Psoas muscle (tissue), 8 donors: Measurements from ENCODE around the gene SOX13. TPM values are rescaled to one million over a fixed set of nuclear protein-coding genes. Genes with fewer than 3 reads are reported as not detected.
A peak's percentile ranks its signal among the peaks of the same experiment; 100 is the strongest.

ENCODE experiments used
- ATAC-seq, 4 donors: fragments of 200-7000 bp; cut with Tn5 transposase; one replicate each; pipeline ENCODE4 v1.9.1; 2020; ENCODE audit warnings: moderate library complexity in 3 of 4, mild to moderate bottlenecking in 2 of 4
- DNase-seq, 2 donors: peaks; one replicate each; pipeline ENCODE4 v3.0.0-alpha.2; 2020
- H3K27ac ChIP-seq: fragments of 200-600 bp; one replicate; pipeline ENCODE4 v1.8.0; 2022
- H3K27me3 ChIP-seq, 3 donors: fragments of 200-600 bp in 1 of 3; one replicate each; pipeline versions ENCODE4 v1.6.1 to v1.8.0; 2013 to 2022; ENCODE audit warnings: low read length in 2 of 3, mild to moderate bottlenecking in 2 of 3, moderate library complexity in 1 of 3; ENCODE audit not compliant: insufficient read depth in 3 of 3
- H3K36me3 ChIP-seq, 2 donors: fragments of 200-600 bp in 1 of 2; one replicate each; pipeline versions ENCODE4 v1.6.1 to v1.8.0; 2013 to 2022; ENCODE audit warnings: low read depth in 1 of 2, mild to moderate bottlenecking in 1 of 2, moderate library complexity in 1 of 2; ENCODE audit not compliant: insufficient read depth in 1 of 2
- H3K4me1 ChIP-seq: fragments of 200-600 bp; one replicate; pipeline ENCODE4 v1.8.0; 2022
- H3K4me3 ChIP-seq: fragments of 200-600 bp; one replicate; pipeline ENCODE4 v1.8.0; 2022; ENCODE audit warnings: mild to moderate bottlenecking
- H3K9me3 ChIP-seq: fragments of 200-600 bp; one replicate; pipeline ENCODE4 v1.8.0; 2022
- CTCF ChIP-seq: fragments of 200-600 bp; IDR thresholded peaks from one replicate; pipeline ENCODE4 v1.8.0; 2022; ENCODE audit warnings: antibody characterized with exemption
- WGBS, 3 donors: extraction: QIAGEN DNeasy Blood & Tissue Kit; methylation state at CpG; one replicate each; pipeline versions ENCODE4 v1.1.6 to v1.1.7; 2013; 5-methylcytosine and 5-hydroxymethylcytosine counted together
- intact Hi-C, 2 donors: fragments of 100-400 bp; cut with DNase I; formaldehyde crosslinking; loops; one replicate each; pipeline versions ENCODE4 v1.11.0 to v1.14.2; 2022
- polyA plus RNA-seq, 3 donors: library from polyadenylated mRNA; stranded (reverse); fragments of 200-250 nt; gene quantifications; one replicate each; pipeline ENCODE4 v1.2.3, GENCODE V29; 2013
- total RNA-seq, 4 donors: library from RNA; stranded (reverse); fragmentation: NEBNext Ultra II Directional in 2 of 4; extraction: Animal tissue kit (Norgen Biotek cat#: 25700) in 2 of 4; gene quantifications; one replicate each; pipeline versions ENCODE4 v1.2.1 to v1.2.4, GENCODE V29; 2021 to 2023
- donor health status: healthy with polysubstance abuse.
- donor health status: DM: no; HTN: no; CAD: no; lungs with moderate emphysema.
- donor health status: Bipolar disorder and iron deficiency.
- donor health status: healthy.
- donor health status: DM: yes; HTN: yes; CAD: no.
- donor health status: DM: no; HTN: no; CAD: no.
- donor health status: DM: no; HTN: no; CAD: no.
- donor health status: DM: yes; HTN: yes; CAD: no.

Gene SOX13
- total and polyA plus RNA-seq, 7 donors = 5.2 to 19.6 (median 9.4) TPM

GRCh38 chr1:204081791-204082513 lies 9.0 kb downstream of the SOX13 start:
- DNase-seq = no peak
- 74 to 83% (median 76%) methylated on average over 8 of the region's 8 CpGs for WGBS, 3 donors
- intact Hi-C loops = loop anchor here in 1 of 2 donors (5.0 kb wide), 1 partner anchor 220 kb away; the partner anchor contains the start of gene SNRPE
- Histone ChIP-seq H3K4me1 (peaks cover 89% of the 10 kb centered on the region), H3K9me3 (no peaks in the 10 kb centered on the region), H3K4me3 (no peak overlapping the region), H3K36me3 (no peaks in the 10 kb centered on the region), H3K27ac (peak overlapping the region; percentile 83), H3K27me3 (no peaks in the 10 kb centered on the region)
- ATAC-seq = no peak
- TF ChIP-seq CTCF = no peak

GRCh38 chr1:204083491-204083890 lies 10.6 kb downstream of the SOX13 start:
- Histone ChIP-seq H3K27me3 (no peaks in the 10 kb centered on the region), H3K9me3 (no peaks in the 10 kb centered on the region), H3K4me3 (no peak overlapping the region), H3K4me1 (peaks cover 94% of the 10 kb centered on the region), H3K36me3 (no peaks in the 10 kb centered on the region), H3K27ac (peak overlapping the region; percentile 83)
- DNase-seq (no peak), ATAC-seq (no peak)
- no peak for TF ChIP-seq CTCF
- WGBS, 3 donors = 82 to 90% (median 86%) methylated on average over 7 of the region's 7 CpGs
- intact Hi-C loops = loop anchor here in 1 of 2 donors (5.0 kb wide), 1 partner anchor 221 kb away; the partner anchor contains the start of gene SNRPE

GRCh38 chr1:204084247-204084772 lies 11.4 kb downstream of the SOX13 start:
- H3K27ac ChIP-seq = peak overlapping the region; percentile 83
- H3K27me3 ChIP-seq = no peaks in the 10 kb centered on the region
- intact Hi-C loops = loop anchor here in 1 of 2 donors (5.0 kb wide), 1 partner anchor 222 kb away; the partner anchor contains the start of gene SNRPE
- no peaks in the 10 kb centered on the region for H3K36me3 ChIP-seq
- peaks cover 94% of the 10 kb centered on the region for H3K4me1 ChIP-seq
- peak; percentile 47 to 91 (median 64) for ATAC-seq
- no peak for TF ChIP-seq CTCF
- H3K4me3 ChIP-seq = peak overlapping the region; percentile 23
- DNase-seq = peak in 1 of 2 donors; percentile 83
- H3K9me3 ChIP-seq = no peaks in the 10 kb centered on the region
- WGBS, 3 donors = 3 to 24% (median 17%) methylated on average over 3 to 4 of the region's 4 CpGs

- H3K27ac ChIP-seq = peak overlapping the region; percentile 83
- DNase-seq (no peak), ATAC-seq (no peak)
- peaks cover 94% of the 10 kb centered on the region for H3K4me1 ChIP-seq
- 49 to 77% (median 54%) methylated on average over 7 of the region's 7 CpGs for WGBS, 3 donors
- no peaks in the 10 kb centered on the region for H3K36me3 ChIP-seq
- intact Hi-C loops = loop anchor here in 1 of 2 donors (5.0 kb wide), 1 partner anchor 41 kb away; no protein-coding TSS in a partner anchor
- H3K27me3 ChIP-seq = no peaks in the 10 kb centered on the region
- H3K4me3 ChIP-seq = no peak overlapping the region
- TF ChIP-seq CTCF = no peak
- no peaks in the 10 kb centered on the region for H3K9me3 ChIP-seq
Observed at GRCh38 chr1:204085876-204086275, 13.0 kb downstream of the SOX13 start.
